Endothelial cell of umbilical vein (primary cell): Measurements from ENCODE around the gene SAFB. TPM values are rescaled to one million over a fixed set of nuclear protein-coding genes. Genes with fewer than 3 reads are reported as not detected.

Source experiments
- BruUV-seq: library from RNA; stranded (reverse); fragments of 400-500 nt; replicated peaks from 2 replicates; lab custom pipeline; 2021; lab: Mats Ljungman, UMichigan
- CTCF ChIA-PET: fragments of 300-600, 350-600 bp; sonication (Branson Sonifier 250); formaldehyde crosslinking; loops from one replicate; lab custom pipeline; 2021; ENCODE audit warnings: antibody characterized with exemption, inconsistent platforms; lab: Charles Lee
- POLR2A ChIA-PET: fragments of 300-600, 350-600 bp; sonication (Branson Sonifier 250); formaldehyde crosslinking; loops from one replicate; lab custom pipeline; 2021; ENCODE audit warnings: antibody characterized with exemption, inconsistent platforms; lab: Charles Lee
- DNase-seq: peaks from one replicate; pipeline ENCODE4 v3.0.0-alpha.2; 2011; ENCODE audit warnings: low read depth, low spot score
- FAIRE-seq: peaks from 2 replicates; lab custom pipeline; 2011; peaks lifted over from hg19 to GRCh38; lab: Jason Lieb, UNC
- H2AFZ ChIP-seq: 2 replicates; pipeline ENCODE4 v1.6.0; 2012; ENCODE audit warnings: low read depth, low read length, control low read depth, inconsistent platforms
- H3K27ac ChIP-seq: 2 replicates; pipeline ENCODE4 v1.5.1; 2011; ENCODE audit warnings: low read depth, mild to moderate bottlenecking, control low read depth, low read length, moderate library complexity; ENCODE audit not compliant: insufficient read depth
- H3K27me3 ChIP-seq, 2 experiments: 2 replicates each; pipeline versions ENCODE4 v1.6.0 to v1.6.1; 2011; ENCODE audit warnings: low read length in 2 of 2, mixed read lengths in 1 of 2; ENCODE audit not compliant: control insufficient read depth in 2 of 2, insufficient read depth in 2 of 2
- H3K36me3 ChIP-seq, 2 experiments: 2 replicates in 1 of 2; 3 replicates in 1 of 2; pipeline ENCODE4 v1.5.1; 2011; ENCODE audit warnings: low read length in 2 of 2, mild to moderate bottlenecking in 1 of 2, moderate library complexity in 1 of 2; ENCODE audit not compliant: control insufficient read depth in 2 of 2, insufficient read depth in 2 of 2; ENCODE audit errors: extremely low read depth in 1 of 2
- H3K4me1 ChIP-seq: 3 replicates; pipeline ENCODE4 v1.5.1; 2011; ENCODE audit warnings: mild to moderate bottlenecking, low read length; ENCODE audit not compliant: control insufficient read depth, insufficient read depth; ENCODE audit errors: extremely low read depth
- H3K4me2 ChIP-seq: 2 replicates; pipeline ENCODE4 v1.6.1; 2011; ENCODE audit warnings: low read length, control low read depth, mixed read lengths; ENCODE audit not compliant: insufficient read depth
- H3K4me3 ChIP-seq, 3 experiments: fragments of 200-600 bp in 1 of 3; sonication (generic), shearing (Covaris generic) in 1 of 3; replicated peaks in 1 of 3; 2 replicates each; pipeline ENCODE4 v1.5.1; 2011 to 2016; ENCODE audit warnings: control low read depth in 3 of 3, low read length in 3 of 3, mild to moderate bottlenecking in 2 of 3, inconsistent platforms in 1 of 3, low read depth in 1 of 3, moderate library complexity in 1 of 3; ENCODE audit not compliant: insufficient read depth in 1 of 3
- H3K79me2 ChIP-seq: 2 replicates; pipeline ENCODE4 v1.6.0; 2012; ENCODE audit warnings: low read length, inconsistent platforms; ENCODE audit not compliant: control insufficient read depth, insufficient read depth
- H3K9ac ChIP-seq: replicated peaks from 2 replicates; pipeline ENCODE3; 2011; ENCODE audit warnings: low read length, control low read depth; ENCODE audit not compliant: insufficient read depth; ENCODE audit errors: extremely low read depth
- H3K9me1 ChIP-seq: replicated peaks from 3 replicates; pipeline ENCODE4 v1.6.0; 2011; ENCODE audit warnings: mild to moderate bottlenecking, low read length; ENCODE audit not compliant: control insufficient read depth, insufficient read depth; ENCODE audit errors: extremely low read depth
- H3K9me3 ChIP-seq: replicated peaks from 2 replicates; pipeline ENCODE4 v1.5.1; 2012; ENCODE audit warnings: low read length, inconsistent platforms; ENCODE audit not compliant: control insufficient read depth, insufficient read depth
- H4K20me1 ChIP-seq: replicated peaks from 2 replicates; pipeline ENCODE3; 2011; ENCODE audit warnings: mild to moderate bottlenecking, low read length; ENCODE audit not compliant: control insufficient read depth, insufficient read depth; ENCODE audit errors: extremely low read depth
- EZH2 ChIP-seq: IDR thresholded peaks from 2 replicates; pipeline ENCODE4 v1.6.1; 2012; ENCODE audit warnings: borderline replicate concordance, low read depth, mild to moderate bottlenecking, moderate library complexity, low read length, inconsistent platforms; ENCODE audit not compliant: severe bottlenecking
- FOS ChIP-seq: IDR thresholded peaks from 2 replicates; pipeline ENCODE4 v1.6.1; 2011; ENCODE audit warnings: mild to moderate bottlenecking, low read length, moderate library complexity, borderline replicate concordance; ENCODE audit not compliant: insufficient read depth
- GATA2 ChIP-seq: IDR thresholded peaks from 2 replicates; pipeline ENCODE4 v1.7.0; 2011; ENCODE audit warnings: low read depth, mild to moderate bottlenecking, moderate library complexity, mixed read lengths, low read length; ENCODE audit not compliant: insufficient read length, insufficient read depth
- JUN ChIP-seq: IDR thresholded peaks from 2 replicates; pipeline ENCODE4 v1.6.1; 2011; ENCODE audit warnings: borderline replicate concordance, low read depth; ENCODE audit not compliant: insufficient read length, insufficient read depth
- MYC ChIP-seq: IDR thresholded peaks from one replicate; pipeline ENCODE4 v1.6.1; 2011; ENCODE audit warnings: mild to moderate bottlenecking, low read depth, low read length
- POLR2A ChIP-seq: IDR thresholded peaks from 2 replicates; pipeline ENCODE4 v1.6.1; 2012; ENCODE audit warnings: low read depth, mild to moderate bottlenecking, control low read depth, low read length
- POLR2AphosphoS5 ChIP-seq: IDR thresholded peaks from 2 replicates; pipeline ENCODE4 v1.6.1; 2012; ENCODE audit warnings: low read depth, mild to moderate bottlenecking, control low read depth, low read length, moderate library complexity; ENCODE audit not compliant: insufficient read depth
- dilution Hi-C: fragments of 300-500 bp; cut with MboI; formaldehyde crosslinking; loops from one replicate; pipeline ENCODE4 v1.15.0; 2019; ENCODE audit warnings: low sequenced_read_pairs; ENCODE audit not compliant: extremely low pct_ligation_motif_present
- intact Hi-C: fragments of 100-400 bp; cut with micrococcal nuclease; formaldehyde crosslinking; loops from one replicate; pipeline ENCODE4 v1.10.0; 2022
- polyA plus RNA-seq, 4 experiments: library from polyadenylated mRNA; depleted of rRNA in 3 of 4; stranded (reverse) in 3 of 4; unstranded in 1 of 4; fragments of >200 nt; gene quantifications; 2 replicates each; pipeline versions ENCODE4 v1.2.1 to v1.2.3, GENCODE V29; 2011 to 2012; ENCODE audit warnings: missing spikeins in 1 of 4
- total RNA-seq: library from RNA; stranded (reverse); gene quantifications from 2 replicates; pipeline ENCODE4 v1.2.3, GENCODE V29; 2021
- TF ChIP-seq, protein P1 (sequence below), 2 donors: IDR thresholded peaks; 1 replicate in 1 of 2; 2 replicates in 1 of 2; pipeline ENCODE4 v1.5.1; 2011; ENCODE audit warnings: low read length in 2 of 2, mild to moderate bottlenecking in 2 of 2, moderate library complexity in 2 of 2, control low read depth in 1 of 2, inconsistent platforms in 1 of 2, low read depth in 1 of 2; ENCODE audit not compliant: insufficient read depth in 1 of 2; ENCODE audit errors: extremely low read depth in 1 of 2
- TF ChIP-seq, protein P2 (sequence below): IDR thresholded peaks from 2 replicates; pipeline ENCODE4 v1.6.1; 2011; ENCODE audit not compliant: insufficient read depth, insufficient read length

Gene SAFB
- total and polyA plus RNA-seq, 2 donors (not counting 3 experiments of a cell fraction or from before 2014, with no cell fraction given) = 44.7 to 109 TPM

DNA sequence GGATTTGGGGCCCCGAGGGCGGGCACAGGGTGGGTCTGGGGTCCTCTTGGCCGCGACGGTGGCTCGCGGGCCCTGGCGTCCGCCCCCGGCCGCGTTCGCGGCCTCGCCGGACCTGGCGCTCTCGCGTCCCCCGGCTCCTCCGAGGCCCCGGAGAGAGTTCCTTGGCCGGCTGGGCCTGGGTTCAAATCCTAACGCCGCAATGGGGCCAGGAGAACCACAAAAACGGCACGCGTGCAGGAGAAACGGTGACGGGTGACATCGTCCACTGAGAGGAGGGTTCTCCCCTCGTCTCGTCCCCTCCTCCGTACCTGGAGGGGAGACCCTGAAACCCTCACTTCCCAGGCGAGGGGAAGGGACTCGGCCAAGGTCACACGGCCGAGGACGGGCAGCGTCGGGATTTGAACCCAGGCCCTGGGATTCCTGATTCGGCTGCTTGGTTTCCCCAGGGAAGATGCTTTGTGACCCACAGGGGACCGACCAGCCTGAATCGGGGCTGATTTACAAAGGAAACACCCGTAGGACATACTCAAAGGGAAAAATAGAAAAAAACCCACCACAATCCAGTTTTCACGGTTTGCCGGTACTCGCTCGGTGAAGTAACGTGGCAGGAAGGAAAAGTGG is 624 bp downstream of the SAFB start:
- peak; percentile 28 for DNase-seq
- H3K4me2 ChIP-seq = peak overlapping the region; percentile 76
- POLR2A ChIA-PET = interaction anchor here (1.3 to 1.5 kb wide), 2 partner anchors 66 to 281 kb away, joined by 3 to 7 read pairs; partner anchors contain the start of genes RPL36 and VMAC
- TF ChIP-seq GATA2 (no peak), MYC (no peak), FOS (no peak), POLR2AphosphoS5 (no peak), POLR2A (no peak), JUN (no peak), EZH2 (no peak)
- TF ChIP-seq, protein P1, sequence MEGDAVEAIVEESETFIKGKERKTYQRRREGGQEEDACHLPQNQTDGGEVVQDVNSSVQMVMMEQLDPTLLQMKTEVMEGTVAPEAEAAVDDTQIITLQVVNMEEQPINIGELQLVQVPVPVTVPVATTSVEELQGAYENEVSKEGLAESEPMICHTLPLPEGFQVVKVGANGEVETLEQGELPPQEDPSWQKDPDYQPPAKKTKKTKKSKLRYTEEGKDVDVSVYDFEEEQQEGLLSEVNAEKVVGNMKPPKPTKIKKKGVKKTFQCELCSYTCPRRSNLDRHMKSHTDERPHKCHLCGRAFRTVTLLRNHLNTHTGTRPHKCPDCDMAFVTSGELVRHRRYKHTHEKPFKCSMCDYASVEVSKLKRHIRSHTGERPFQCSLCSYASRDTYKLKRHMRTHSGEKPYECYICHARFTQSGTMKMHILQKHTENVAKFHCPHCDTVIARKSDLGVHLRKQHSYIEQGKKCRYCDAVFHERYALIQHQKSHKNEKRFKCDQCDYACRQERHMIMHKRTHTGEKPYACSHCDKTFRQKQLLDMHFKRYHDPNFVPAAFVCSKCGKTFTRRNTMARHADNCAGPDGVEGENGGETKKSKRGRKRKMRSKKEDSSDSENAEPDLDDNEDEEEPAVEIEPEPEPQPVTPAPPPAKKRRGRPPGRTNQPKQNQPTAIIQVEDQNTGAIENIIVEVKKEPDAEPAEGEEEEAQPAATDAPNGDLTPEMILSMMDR (IDR thresholded peaks at IDR 0.05; ENCODE audit: extremely low read depth in 1 of 2, insufficient read depth in 1 of 2, low read depth in 1 of 2, low read length in 2 of 2) = no peak
- TF ChIP-seq, protein P2, sequence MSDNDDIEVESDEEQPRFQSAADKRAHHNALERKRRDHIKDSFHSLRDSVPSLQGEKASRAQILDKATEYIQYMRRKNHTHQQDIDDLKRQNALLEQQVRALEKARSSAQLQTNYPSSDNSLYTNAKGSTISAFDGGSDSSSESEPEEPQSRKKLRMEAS = no peak
- peak overlapping the region; percentile 59 for H3K27ac ChIP-seq
- FAIRE-seq = peak; percentile 67
- H3K4me1 ChIP-seq = peaks cover 28% of the 10 kb centered on the region
- H3K36me3 ChIP-seq = peaks cover 22 to 23% of the 10 kb centered on the region in 2 experiments
- H3K9me3 ChIP-seq = no peaks in the 10 kb centered on the region
- dilution Hi-C loops (no loop called here), intact Hi-C loops (loop anchor here (1.0 to 2.0 kb wide), 2 partner anchors 57 to 97 kb away; partner anchors contain the start of genes CATSPERD, HSD11B1L, LONP1 and MICOS13)
- no peaks in the 10 kb centered on the region for H3K27me3 ChIP-seq
- peak overlapping the region; percentile 47 for H2AFZ ChIP-seq
- peaks cover 96% of the 10 kb centered on the region for H3K79me2 ChIP-seq
- CTCF ChIA-PET = interaction anchor here (1.0 to 1.5 kb wide), 2 partner anchors 64 to 97 kb away, joined by 4 to 10 read pairs; partner anchors contain the start of genes CATSPERD and LONP1
- no TSS peak for BruUV-seq
- no peaks in the 10 kb centered on the region for H4K20me1 ChIP-seq
- H3K4me3 ChIP-seq = peak overlapping the region; percentile 82 to 90 (median 82)
- H3K9me1 ChIP-seq = no peaks in the 10 kb centered on the region
- H3K9ac ChIP-seq = peak overlapping the region; percentile 90
